ENCODE data around the gene SUCLG2.
"Not testable (repeated sequence)": the region's sequence is repeated elsewhere in the genome, so short reads cannot be mapped to it uniquely, and the experiment has no call there.

Gene SUCLG2

GRCh38 chr3:67557848-67558355 is 96.5 kb downstream of the SUCLG2 start:
- no peak for DNase-seq

- no peak for DNase-seq
Measured at GRCh38 chr3:67551361-67552016, 102.9 kb downstream of the SUCLG2 start.

DNA sequence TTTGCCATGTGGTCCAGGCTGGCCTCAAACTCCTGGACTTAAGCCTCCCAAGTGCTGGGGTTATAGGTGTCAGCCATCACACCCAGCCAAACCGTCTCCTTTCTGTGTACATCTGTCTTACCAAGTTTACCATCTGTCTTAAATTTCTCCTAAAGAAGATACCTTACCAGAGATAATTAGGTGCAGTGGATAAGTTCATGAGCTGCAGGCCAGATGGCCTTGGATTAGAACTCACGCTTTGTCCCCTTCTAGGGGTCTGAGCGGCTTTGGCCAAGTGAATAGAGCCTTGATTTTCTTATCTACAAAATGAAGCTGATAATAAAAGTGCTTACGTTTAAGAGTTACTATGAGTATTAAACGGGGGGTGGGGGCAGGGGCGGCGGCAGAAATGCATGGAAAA is 103.9 kb downstream of the SUCLG2 start:
- no peak for DNase-seq

- not testable (repeated sequence) for DNase-seq
Measured at GRCh38 chr3:67542502-67543250, 111.7 kb downstream of the SUCLG2 start.

DNA sequence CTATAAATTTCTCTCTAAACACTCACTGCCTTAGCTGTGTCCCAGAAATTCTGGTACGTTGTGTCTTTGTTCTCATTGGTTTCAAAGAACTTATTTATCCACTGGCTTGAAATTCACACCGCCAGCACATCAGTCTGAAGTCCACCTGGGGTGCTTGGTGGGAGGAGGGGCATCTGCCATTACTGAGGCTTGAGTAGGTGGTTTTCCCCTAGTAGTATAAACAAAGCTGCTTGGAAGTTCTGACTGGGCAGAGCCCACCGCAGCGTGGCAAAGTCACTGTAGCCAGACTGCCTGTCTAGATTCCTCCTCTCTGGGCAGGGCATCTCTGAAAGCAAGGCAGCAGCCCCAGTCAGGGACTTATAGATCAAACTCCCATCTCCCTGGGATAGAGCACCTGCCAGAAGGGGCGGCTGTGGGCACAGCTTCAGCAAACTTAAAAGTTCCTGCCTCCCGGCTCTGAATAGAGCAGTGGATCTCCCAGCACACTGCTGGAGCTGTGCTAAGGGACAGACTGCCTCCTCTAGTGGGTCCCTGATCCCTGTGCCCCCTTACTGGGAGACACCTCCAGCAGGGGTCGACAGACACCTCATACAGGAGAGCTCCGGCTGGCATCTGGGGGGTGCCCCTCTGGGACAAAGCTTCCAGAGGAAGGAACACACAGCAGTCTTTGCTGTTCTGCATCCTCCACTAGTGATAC is 114.1 kb downstream of the SUCLG2 start:
- no peak for DNase-seq

GRCh38 chr3:67537203-67537602 is 117.2 kb downstream of the SUCLG2 start:
- DNase-seq = not testable (repeated sequence)

DNA sequence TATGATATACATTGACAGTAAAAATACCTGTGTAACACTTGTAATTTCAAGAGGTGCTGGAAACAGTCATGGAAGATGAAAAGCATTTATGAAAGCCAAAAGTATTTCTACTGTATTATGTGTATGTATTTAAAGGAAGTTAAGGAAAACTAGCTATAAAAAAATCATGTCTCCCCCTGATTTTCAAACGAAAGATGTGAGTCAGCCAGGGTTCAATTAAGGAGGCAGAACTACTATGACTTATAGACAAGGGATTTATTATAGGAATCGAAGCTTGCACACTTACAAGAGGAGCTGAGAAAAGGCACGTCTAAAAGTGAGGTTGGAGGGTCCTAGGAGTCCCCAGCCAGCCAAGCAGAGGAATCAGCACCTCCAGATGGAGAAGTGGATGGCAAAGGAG is 119.4 kb downstream of the SUCLG2 start:
- DNase-seq = no peak

DNA sequence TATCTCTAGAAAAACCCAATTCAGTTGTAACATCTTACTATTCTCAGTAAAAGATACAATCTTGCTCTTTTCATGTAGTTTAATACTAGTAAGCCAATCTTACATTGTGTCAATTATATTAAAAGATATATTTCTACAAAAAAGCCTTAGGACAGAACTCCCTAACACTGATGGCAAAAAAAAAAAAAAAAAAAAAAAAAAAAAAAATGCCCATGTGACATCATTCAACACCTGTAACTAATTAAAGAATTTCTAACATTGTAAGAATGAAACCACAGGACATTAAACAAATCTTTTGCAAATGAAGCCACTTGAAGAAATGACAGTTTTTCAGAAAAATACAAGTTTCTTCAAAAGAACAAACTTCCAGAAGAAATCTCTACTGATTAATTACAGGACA is 119.8 kb downstream of the SUCLG2 start:
- DNase-seq = no peak

DNA sequence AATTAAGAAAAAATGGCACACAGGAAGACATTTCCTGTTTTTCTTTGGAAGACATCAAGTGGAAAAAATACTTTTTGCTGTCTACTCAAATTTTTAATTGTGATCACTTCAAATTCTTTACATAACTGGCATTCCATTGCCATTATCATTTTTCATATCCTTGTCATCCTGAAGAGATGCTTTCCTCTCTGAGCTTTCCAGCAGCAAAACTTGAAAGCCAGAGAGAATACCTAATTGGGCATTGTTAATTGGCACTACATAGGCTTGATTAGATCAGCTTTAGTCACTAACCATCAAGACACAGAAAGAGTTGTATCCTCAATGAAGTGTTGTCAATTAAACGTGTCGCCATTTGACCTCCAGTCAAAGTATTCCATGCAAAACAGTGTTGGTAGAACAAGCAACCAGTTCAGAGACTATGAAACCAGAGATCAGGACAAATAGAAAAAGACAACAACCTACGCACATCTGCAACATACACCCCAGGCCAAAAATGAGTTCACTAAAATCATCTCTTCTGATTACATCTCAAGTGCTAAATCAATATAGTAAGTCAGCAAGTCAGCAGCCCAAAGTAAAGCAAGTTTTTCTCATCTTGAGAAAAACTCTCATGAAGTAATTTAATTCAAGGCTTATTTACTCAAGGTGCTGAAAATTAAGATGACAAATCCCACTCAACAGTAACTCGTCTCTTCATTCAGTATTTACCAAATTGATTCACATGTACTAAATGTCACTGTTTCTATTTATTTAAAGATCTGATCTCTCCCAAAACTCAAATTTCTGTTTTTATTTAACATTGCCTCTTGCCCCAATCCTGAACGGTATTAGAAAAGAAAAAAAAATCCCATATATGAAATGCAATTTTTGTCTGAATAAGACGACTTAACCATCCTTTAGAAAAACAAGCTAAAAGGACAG is 123.0 kb downstream of the SUCLG2 start:
- no peak for DNase-seq

DNA sequence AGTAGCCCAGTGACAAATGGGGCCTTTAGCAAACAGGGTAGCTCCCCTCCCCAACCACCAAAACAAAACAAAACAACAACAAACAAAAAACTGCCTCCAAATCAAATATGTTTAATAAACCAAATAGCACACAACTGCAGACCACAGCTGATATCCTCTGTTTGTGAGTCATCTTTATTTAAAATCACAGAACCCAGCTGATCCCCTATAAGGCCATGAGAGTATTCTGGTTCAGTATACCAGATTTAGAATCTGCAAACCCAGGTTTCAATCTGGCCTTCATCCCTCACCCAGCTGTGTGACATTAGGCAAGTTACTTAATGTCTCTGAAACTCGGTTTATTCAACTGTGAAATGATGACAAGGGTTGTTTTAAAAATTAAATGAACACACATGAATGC is 124.5 kb downstream of the SUCLG2 start:
- DNase-seq = no peak

DNA sequence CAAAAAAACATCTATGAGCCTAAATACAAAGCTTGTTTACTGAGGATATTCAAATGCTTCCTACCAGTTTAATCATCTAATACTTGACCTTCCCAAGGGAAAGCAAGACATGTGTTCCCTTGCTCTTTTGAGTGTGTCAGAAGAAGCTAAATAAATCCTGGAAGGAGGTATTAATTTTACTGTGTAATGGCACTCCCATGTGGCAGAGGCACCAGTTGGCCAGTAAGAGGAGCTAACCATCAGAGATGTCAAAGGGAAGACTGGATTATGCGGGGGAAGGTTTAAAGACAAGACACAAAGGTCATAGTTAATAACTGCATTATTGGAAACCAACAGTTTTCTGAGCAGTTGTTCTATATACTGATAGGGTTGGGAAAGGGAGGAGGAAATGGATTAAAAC is 125.1 kb downstream of the SUCLG2 start:
- no peak for DNase-seq

DNA sequence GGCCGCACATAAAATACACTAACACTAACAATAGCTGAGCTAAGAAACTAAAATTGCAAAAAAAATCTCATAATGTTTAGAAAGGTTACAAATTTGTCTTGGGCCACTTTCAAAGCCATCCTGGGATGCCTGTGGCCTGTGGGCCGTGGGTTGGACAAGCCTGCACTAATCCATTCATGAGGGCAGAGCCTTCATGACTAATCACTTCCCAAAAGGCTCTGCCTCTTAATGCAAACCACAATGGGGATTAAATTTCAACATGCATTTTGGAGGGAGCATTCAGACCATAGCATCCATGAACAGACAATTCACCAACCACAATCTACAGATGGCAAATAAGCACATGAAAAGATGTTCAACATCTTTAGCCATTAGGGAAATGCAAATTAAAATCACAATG is 128.2 kb downstream of the SUCLG2 start:
- no peak for DNase-seq

DNA sequence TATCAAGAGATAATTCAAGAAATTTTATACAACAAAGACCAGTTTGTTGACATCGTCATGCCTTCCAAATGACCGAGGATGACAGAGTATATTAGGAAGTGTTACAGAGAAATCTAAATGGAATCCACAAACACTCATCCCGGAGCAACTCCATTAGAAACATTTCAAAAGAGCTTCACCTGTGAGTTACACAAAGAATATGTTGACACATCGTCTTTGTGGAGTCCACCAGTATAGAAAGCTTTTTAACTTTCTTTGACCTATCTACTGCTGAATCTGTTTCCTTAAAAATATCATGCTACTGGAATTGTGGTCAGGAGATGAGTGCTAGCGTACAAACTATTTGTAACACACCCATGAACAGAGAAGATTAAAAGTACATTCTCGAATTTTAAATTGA is 130.4 kb downstream of the SUCLG2 start:
- DNase-seq = no peak

GRCh38 chr3:67522081-67522480 is 132.3 kb downstream of the SUCLG2 start:
- DNase-seq = no peak

DNA sequence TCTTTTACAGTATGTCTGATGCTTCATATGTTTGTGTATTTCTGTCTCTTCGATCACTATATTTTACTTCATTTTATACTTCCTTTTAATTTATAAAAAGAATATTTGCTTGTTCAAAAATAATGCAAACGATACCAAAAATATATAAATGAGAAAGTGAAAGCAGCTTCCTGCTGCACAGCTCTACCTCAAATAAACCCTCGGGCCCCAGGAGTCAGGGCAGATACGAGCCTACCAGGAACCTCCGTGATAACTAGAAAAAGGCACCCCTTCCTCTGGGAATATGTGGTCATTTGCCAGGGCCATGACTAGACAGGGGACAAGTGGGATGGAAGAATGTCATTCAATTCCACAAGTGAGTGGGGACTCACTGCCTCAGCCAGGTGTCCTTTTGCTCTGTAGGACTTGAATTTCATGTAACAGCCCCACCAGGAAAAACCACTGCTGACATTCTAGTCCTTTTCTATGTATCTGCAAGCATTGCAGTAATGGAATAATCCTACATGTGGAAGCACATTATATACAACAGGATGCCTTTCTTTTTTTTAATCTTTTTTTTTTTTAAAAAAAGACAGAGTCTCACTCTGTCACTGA is 133.3 kb downstream of the SUCLG2 start:
- DNase-seq = no peak

DNA sequence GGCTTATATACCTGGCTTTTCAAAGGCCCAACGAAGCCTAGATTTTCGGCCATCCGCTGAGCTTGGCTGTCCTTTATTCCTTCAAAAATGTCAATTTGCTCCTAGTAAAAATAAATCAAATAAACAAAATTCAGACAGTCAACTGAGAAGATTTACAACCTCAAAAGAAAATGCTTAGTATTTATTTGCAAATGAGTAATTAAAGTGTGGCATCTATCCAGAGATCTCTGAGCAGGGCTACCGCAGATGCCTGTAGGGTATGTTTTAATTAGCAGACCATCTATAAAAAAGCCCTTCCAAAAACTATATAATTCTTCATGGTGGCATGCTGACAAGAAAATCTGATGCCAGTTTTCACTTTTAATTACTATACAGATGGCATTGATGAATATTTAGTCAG is 136.2 kb downstream of the SUCLG2 start:
- no peak for DNase-seq

DNA sequence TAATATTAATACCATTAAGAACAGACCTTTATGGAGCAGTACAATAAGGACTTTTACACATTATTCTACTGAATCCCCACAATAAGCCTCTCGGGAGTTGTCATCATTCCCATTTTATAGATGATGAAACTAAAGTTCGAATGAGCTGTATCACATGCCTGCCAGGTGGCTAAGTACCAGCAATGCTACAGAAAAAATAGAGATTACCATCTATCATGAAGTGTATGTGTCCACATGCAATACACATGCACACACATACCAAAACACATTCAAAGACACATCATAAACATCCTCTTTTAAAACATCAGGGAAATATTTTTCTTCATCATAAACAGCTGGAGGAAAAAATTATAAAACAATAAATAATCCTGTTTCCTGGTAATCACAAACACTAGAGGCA is 136.6 kb downstream of the SUCLG2 start:
- DNase-seq = no peak

- DNase-seq = no peak
Measured at GRCh38 chr3:67516496-67516895, 137.9 kb downstream of the SUCLG2 start.

DNA sequence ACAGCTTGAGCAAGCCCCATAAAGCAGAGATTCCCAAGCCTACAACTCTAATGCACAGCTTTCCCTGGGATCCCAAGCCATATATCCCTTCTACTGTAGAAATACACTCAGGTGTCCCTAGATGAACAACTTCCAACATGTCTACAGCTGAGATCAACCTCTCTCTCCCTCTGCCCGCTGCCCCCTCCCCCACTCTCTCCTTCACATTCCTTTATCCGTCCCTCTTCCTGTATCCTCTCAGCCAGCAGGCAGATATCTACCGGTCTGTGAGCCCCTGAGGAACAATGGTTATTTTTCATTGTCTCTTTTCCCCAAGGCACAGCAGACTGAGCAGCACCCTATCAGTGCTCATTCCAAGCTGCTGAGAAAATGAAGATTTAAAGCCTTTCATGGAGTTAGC is 138.6 kb downstream of the SUCLG2 start:
- no peak for DNase-seq

DNA sequence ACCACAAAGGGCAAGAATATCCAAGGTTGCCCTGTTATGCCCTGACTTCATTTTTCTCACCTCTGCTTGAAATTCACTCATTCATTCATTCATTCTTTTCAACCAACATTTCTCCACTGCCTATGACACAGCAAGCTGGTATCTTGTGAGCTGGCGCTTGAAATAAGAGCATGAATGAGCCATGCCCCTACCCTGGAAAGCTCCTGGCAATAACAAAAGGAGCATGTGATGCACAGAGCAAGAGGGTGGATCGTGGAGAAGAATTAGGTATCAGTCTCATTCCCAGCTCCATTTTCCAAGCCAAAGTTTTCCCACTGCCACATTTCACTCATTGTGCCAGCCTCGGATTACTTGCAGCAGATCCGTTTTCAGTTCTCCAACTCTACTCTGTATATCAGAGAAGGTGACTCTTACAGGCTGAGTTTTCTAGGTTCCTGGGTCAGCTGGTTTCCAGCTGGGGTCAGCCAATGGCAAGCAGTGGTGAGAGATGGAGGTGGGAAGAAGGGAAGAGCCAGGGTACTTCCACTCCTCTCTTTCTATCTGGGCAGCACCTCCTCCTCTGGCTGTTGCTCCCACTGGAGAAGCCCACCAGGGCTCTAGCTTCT is 144.8 kb downstream of the SUCLG2 start:
- no peak for DNase-seq

GRCh38 chr3:67507584-67507983 is 146.8 kb downstream of the SUCLG2 start:
- DNase-seq = no peak

DNA sequence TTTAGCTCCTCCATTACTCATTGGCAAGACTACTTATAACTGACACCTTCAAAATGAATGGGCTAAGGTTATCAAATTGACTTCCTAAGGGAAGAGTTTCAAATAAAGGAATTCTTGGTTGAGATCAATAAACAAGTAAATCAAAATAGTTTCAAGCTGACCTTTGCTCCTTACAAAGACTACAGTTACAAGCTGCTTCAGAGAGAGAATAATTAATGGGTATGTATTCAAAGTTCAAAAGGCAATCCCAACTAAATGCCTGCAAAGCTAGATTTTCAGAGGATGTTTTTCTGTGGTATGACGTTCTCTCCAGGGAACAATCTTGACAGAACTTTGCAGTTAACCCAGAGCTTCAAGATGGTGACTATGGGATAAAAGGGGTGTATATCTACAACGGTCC is 153.7 kb downstream of the SUCLG2 start:
- no peak for DNase-seq
